ENCODE results near the gene DCAF4.

The DCAF4 gene

DNA sequence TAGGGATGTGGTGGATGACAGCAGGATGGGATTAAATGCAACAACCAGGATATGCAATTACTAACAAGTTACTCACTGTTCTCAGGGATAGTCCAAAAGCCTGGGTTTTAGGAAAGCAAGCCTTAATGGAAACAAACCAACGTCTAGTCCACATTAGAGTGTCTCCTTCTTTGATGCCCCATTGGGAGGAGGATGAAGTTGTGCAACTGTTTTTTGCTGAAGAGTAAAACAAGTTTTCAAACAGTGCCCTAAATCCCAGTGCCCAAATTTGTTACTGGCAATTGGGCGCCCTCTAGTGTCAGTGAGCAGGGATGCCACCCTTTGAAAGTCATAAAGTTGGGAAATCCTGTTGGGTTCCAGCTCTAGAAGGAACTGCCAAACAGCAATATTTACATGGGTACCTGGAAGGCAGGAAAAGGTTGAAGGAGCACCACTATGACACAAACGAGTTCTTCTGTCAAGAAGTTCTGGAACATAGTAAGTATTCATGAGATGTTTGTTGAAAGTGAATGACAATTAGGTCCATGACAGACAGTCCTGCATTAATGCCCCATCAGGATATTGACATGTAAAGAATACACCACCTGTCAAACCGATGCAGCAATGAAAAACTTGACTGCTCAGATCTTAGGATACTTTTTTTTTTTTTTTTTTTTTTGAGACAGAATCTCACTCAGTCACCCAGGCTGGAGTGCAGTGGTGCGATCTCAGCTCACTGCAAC is 21.3 kb upstream of the DCAF4 start:
- peak; percentile 65 for DNase-seq (ENCODE audit: extremely low read depth, low read depth)

DNA sequence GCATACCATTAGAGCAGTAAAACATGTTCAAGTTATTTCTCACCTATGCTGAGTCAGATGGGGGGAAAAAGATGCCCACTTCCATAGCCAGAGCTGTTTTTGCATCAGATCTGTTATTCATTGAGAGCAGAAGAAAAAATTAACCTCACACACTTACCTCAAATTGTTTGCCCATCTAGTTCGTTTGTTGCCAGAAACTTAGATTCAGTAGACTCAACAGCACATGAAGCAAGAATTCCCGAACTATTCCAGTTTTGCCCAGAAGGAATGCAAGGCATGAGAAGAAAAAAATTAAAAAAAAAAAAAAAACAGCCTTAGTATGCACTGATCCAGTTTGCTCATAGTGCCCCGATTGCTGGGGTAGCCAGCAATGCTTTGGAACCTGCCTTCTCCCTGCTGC is 19.9 kb upstream of the DCAF4 start:
- TF ChIP-seq, protein P1, sequence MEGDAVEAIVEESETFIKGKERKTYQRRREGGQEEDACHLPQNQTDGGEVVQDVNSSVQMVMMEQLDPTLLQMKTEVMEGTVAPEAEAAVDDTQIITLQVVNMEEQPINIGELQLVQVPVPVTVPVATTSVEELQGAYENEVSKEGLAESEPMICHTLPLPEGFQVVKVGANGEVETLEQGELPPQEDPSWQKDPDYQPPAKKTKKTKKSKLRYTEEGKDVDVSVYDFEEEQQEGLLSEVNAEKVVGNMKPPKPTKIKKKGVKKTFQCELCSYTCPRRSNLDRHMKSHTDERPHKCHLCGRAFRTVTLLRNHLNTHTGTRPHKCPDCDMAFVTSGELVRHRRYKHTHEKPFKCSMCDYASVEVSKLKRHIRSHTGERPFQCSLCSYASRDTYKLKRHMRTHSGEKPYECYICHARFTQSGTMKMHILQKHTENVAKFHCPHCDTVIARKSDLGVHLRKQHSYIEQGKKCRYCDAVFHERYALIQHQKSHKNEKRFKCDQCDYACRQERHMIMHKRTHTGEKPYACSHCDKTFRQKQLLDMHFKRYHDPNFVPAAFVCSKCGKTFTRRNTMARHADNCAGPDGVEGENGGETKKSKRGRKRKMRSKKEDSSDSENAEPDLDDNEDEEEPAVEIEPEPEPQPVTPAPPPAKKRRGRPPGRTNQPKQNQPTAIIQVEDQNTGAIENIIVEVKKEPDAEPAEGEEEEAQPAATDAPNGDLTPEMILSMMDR (IDR thresholded peaks at IDR 0.05; ENCODE audit: low read depth, low read length): no peak
- peak; percentile 64 for DNase-seq (ENCODE audit: extremely low read depth, low read depth)

More for the DNA sequence above, 21.3 kb upstream of the DCAF4 start:
- TF ChIP-seq, protein P1 (IDR thresholded peaks at IDR 0.05; ENCODE audit: low read depth, low read length): peak; percentile 92

DNA sequence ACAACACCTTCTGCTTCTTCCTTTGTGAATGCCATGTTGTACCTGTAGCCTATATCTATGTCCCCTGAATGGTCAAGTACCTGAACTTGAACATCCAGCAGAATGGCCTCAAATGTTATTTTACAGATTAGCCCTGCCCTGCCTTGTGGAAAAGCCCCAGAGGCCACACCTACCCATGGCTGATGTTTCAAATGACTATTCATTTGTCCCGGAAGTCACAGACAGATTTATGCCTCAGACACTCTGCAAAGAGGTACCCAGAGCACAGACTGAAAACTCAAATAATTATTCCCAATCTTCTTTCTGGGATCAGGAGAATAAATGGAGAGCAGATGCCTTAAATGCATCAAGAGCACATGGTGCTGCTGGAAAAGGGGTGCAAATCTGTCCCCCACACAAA is 19.4 kb upstream of the DCAF4 start:
- no peak for DNase-seq (ENCODE audit: extremely low read depth, low read depth)
- TF ChIP-seq, protein P1 (IDR thresholded peaks at IDR 0.05; ENCODE audit: low read depth, low read length): no peak

DNA sequence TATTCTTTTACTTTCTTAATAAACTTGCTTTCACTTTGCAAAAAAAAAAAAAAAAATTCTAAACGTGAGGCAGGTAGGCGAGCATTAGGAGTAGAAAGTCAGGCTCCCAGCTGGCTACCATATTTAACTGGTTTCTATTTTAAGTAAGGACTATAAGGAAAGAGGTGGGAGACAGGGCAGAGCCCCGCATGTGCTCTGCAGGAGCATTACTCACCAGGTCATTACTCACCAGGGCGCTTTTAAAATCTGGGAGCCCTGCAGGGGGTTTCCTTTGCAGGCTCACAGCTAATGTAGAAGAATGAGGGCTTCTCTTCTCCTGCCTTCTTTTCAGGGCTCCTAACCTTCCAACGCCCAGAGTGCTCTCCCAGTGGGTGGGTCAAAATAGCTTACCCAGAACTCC is 18.4 kb upstream of the DCAF4 start:
- TF ChIP-seq, protein P1 (IDR thresholded peaks at IDR 0.05; ENCODE audit: low read depth, low read length): no peak
- DNase-seq (ENCODE audit: extremely low read depth, low read depth): no peak

DNA sequence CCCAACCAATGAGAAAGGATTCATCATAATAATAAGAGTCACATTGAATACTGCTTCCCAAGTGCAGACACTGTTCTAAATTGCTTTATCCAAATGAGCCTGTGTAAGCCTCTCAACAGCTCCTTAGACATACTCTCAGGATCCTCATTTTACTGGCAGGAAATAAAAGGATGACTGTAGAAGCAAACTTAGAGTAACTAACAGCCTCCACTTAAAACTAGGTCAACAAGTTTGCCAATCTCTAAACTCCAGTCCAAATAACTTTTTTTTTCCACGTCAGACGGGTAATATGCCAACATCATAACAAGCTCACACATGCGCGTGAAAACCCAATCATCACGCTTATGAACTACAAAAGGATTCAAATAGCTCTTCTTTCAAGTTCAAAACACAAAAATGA is 17.1 kb upstream of the DCAF4 start:
- TF ChIP-seq, protein P1 (IDR thresholded peaks at IDR 0.05; ENCODE audit: low read depth, low read length): no peak
- no peak for DNase-seq (ENCODE audit: extremely low read depth, low read depth)

DNA sequence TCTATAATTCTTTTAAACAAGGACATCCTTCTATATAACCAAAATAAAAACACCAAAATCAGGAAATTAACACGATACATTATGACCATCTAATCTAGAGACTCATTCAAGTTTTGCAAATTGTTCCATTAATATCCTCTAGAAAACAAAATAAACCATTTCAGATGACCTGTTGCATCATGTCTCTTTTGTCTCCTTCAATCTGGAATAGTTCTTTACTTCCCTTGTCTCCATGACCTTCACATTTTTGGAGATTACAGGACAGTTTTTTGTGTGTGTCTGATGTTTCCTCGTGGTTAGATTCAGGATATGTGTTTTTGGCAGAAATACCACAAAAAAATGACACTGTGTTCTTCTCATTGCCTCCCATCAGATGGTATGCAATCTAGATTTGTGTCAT is 12.5 kb upstream of the DCAF4 start:
- TF ChIP-seq, protein P1 (IDR thresholded peaks at IDR 0.05; ENCODE audit: low read depth, low read length): no peak
- DNase-seq (ENCODE audit: extremely low read depth, low read depth): no peak

DNA sequence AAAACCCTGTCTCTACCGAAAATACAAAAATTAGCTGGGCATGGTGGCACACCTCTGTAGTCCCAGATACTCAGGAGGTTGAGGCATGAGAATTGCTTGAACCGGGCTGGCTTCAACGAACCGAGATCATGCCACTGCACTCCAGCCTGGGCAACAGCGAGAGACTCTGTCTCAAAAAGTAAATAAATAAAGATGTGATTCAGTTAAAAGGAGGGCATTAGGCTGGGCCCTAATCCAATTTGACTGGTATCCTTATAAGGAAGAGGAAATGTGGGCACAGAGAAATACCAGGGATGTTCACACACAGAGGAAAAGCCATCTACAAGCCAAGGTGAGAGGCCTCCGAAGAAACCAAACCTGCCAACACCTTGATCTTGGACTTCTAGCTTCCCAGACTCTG is 10.1 kb upstream of the DCAF4 start:
- TF ChIP-seq, protein P1 (IDR thresholded peaks at IDR 0.05; ENCODE audit: low read depth, low read length): no peak
- DNase-seq (ENCODE audit: extremely low read depth, low read depth): no peak
